Immature natural killer cell (primary cell): ENCODE results near the gene NUAK1. TPM values are rescaled to one million over a fixed set of nuclear protein-coding genes. Genes with fewer than 3 reads are reported as not detected.

ENCODE experiments used
- DNase-seq, 3 donors: peaks; one replicate each; pipeline ENCODE4 v3.0.0; 2022; ENCODE audit warnings: mixed read lengths in 1 of 3
- H3K27ac Mint-ChIP-seq, 6 donors: one replicate each; pipeline ENCODE4 v1.8.0; 2020; ENCODE audit warnings: mixed read lengths in 6 of 6, mild to moderate bottlenecking in 5 of 6, inconsistent platforms in 4 of 6, moderate library complexity in 3 of 6
- H3K27me3 Mint-ChIP-seq, 3 donors: one replicate each; pipeline ENCODE4 v1.8.0; 2020 to 2021; ENCODE audit warnings: low read depth in 3 of 3, mild to moderate bottlenecking in 3 of 3, mixed read lengths in 3 of 3, moderate library complexity in 3 of 3, inconsistent platforms in 1 of 3
- H3K36me3 Mint-ChIP-seq, 3 donors: one replicate each; pipeline ENCODE4 v1.8.0; 2020; ENCODE audit warnings: mixed read lengths in 3 of 3, inconsistent platforms in 2 of 3, mild to moderate bottlenecking in 2 of 3
- H3K4me1 Mint-ChIP-seq, 2 donors: one replicate each; pipeline ENCODE4 v1.8.0; 2020; ENCODE audit warnings: inconsistent platforms in 2 of 2, mild to moderate bottlenecking in 2 of 2, mixed read lengths in 2 of 2, moderate library complexity in 1 of 2
- H3K4me3 Mint-ChIP-seq, 5 donors: one replicate each; pipeline ENCODE4 v1.8.0; 2020; ENCODE audit warnings: mild to moderate bottlenecking in 5 of 5, mixed read lengths in 5 of 5, inconsistent platforms in 3 of 5, moderate library complexity in 3 of 5
- H3K9me3 Mint-ChIP-seq, 6 donors: one replicate each; pipeline ENCODE4 v1.8.0; 2020; ENCODE audit warnings: mild to moderate bottlenecking in 6 of 6, mixed read lengths in 6 of 6, inconsistent platforms in 4 of 6, moderate library complexity in 3 of 6
- polyA plus RNA-seq, 3 donors: library from polyadenylated mRNA; unstranded; fragments of 300-500 nt; fragmentation: Illumina TruSeq; gene quantifications; one replicate each; pipeline ENCODE4 v1.2.3, GENCODE V29; 2021

The NUAK1 gene
- 1 to 10 TPM in 1 of 3 donors, under 1 TPM in 2; 0.02 to 2.7 (median 0.68) TPM for polyA plus RNA-seq

- peak within 1 kb of the TSS in 3 of 6 donors; percentile 31 to 73 (median 47) for H3K27ac Mint-ChIP-seq
- no peaks in the 10 kb centered on the region for H3K9me3 Mint-ChIP-seq
- H3K36me3 Mint-ChIP-seq: no peaks in the 10 kb centered on the region
- H3K27me3 Mint-ChIP-seq: peaks cover 10 to 23% (median 18%) of the 10 kb centered on the region in 3 donors
- DNase-seq: peak; percentile 34 to 58 (median 37)
- peak within 1 kb of the TSS; percentile 70 to 86 (median 78) for H3K4me3 Mint-ChIP-seq
- peaks cover 30 to 34% of the 10 kb centered on the region in 2 donors for H3K4me1 Mint-ChIP-seq
These were observed at the start of gene NUAK1 for GRCh38 chr12:106138633-106139421. Gene NUAK1 (minus strand): TSS chr12:106138954. CDS start chr12:106138653, 301 bp downstream.

DNA sequence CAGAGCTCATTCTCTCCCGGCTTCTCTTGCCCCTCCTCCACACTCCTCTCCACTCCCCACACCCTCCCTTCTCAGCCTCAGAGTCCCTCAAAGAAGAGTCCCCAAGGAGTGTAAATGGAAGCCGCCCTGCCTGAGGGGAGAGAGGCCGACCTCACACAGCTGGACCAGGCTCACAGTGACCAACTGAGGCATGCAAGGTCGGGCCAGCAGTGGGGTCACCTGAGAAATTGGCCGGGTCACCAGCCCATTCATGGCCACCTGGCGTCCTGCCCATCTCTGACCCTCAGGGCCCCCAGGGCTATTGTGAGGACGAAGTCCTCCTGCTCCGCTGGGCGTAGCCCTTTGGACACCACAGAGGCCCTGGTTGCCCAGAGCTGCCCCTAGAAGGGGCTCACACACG, 49.5 kb upstream of the NUAK1 start:
- peaks cover 0 to 5% (median 0%) of the 10 kb centered on the region in 3 donors for H3K27me3 Mint-ChIP-seq
- no peaks in the 10 kb centered on the region for H3K9me3 Mint-ChIP-seq
- no peaks in the 10 kb centered on the region for H3K4me1 Mint-ChIP-seq
- no peak for DNase-seq
- no peak overlapping the region for H3K4me3 Mint-ChIP-seq
- H3K36me3 Mint-ChIP-seq: no peaks in the 10 kb centered on the region
- no peak overlapping the region for H3K27ac Mint-ChIP-seq

GRCh38 chr12:106187842-106188241, 49.1 kb upstream of the NUAK1 start:
- no peaks in the 10 kb centered on the region for H3K9me3 Mint-ChIP-seq
- peaks cover 0 to 5% (median 0%) of the 10 kb centered on the region in 3 donors for H3K27me3 Mint-ChIP-seq
- no peak overlapping the region for H3K27ac Mint-ChIP-seq
- no peak for DNase-seq
- H3K4me3 Mint-ChIP-seq: no peak overlapping the region
- H3K36me3 Mint-ChIP-seq: no peaks in the 10 kb centered on the region
- H3K4me1 Mint-ChIP-seq: no peaks in the 10 kb centered on the region

DNA sequence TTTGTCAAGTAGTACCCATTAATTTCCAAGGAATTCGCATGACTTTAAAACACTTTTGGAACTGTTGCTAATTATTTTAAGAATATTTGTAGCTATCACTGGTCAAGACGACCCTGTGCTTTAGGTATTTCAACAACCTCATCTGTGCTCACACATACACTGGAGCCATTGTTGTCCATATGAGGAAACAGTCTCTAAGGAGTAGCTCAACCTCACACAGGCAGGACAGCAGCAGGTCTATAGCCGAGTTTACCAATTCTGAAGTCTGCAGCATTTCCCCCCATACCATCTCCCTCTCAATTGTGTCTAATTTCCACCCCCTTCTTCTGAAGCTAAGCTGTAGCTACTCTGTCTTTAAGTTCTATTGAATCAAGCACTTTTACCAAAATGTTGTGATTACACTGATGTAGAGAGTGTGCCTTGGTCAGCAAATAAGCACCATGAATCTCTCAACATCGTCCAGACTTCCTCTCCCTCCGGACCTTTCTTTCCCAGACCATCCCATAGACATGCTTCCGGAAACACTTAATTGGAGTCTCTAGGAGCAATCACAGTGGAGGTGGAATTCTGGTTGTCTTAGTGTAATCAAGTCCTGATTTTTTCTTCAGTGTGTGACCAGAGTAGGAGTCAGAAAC, 48.5 kb upstream of the NUAK1 start:
- Mint-ChIP-seq H3K9me3 (no peaks in the 10 kb centered on the region), H3K4me3 (no peak overlapping the region), H3K27me3 (peaks cover 0 to 5% (median 0%) of the 10 kb centered on the region in 3 donors), H3K4me1 (no peaks in the 10 kb centered on the region), H3K36me3 (no peaks in the 10 kb centered on the region), H3K27ac (no peak overlapping the region)
- no peak for DNase-seq

DNA sequence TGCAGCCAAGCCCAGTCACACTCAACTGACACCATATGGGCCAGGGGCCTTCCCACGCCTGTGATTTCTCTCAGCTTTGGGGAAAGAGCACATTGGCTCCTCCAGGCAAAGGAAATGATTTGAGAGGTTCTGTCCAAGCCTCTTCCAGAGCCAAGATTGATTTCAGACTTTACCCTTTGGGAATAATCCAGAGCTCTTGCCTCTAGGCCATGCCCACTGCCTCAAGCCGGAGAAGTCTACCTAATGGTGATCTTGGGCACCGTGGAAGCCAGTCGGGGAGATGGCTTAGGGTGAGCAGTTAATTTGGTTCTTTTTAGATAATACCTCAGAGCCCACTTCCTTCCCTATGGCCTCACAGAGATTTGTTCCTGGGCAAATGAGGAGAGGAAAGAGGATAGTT, 45.0 kb upstream of the NUAK1 start:
- Mint-ChIP-seq H3K36me3 (no peaks in the 10 kb centered on the region), H3K4me3 (no peak overlapping the region), H3K27me3 (peaks cover 0 to 5% (median 0%) of the 10 kb centered on the region in 3 donors), H3K4me1 (no peaks in the 10 kb centered on the region), H3K27ac (no peak overlapping the region), H3K9me3 (no peaks in the 10 kb centered on the region)
- DNase-seq: no peak

GRCh38 chr12:106181401-106182114, 42.8 kb upstream of the NUAK1 start:
- no peaks in the 10 kb centered on the region for H3K27me3 Mint-ChIP-seq
- H3K4me3 Mint-ChIP-seq: no peak overlapping the region
- H3K9me3 Mint-ChIP-seq: no peaks in the 10 kb centered on the region
- no peak for DNase-seq
- H3K36me3 Mint-ChIP-seq: no peaks in the 10 kb centered on the region
- no peaks in the 10 kb centered on the region for H3K4me1 Mint-ChIP-seq
- H3K27ac Mint-ChIP-seq: no peak overlapping the region

DNA sequence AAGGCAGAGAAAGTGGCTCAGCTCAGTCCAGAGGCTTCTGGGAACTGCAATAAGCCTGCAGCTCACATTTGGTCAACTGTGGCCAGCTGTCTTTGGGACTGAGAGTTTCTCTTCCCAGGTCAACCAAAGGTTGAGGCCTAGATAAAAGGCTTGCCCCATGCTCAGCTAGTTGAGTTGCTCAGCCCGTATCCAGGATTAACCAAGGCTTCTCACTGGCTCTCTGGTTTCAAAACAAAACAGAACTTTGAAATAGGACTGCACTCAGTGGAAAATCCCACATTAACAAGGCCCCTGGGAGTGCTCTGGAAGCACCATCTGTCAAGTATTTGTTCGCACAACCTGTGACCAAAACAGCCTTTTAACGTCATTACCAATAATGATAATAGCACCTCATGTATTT, 40.3 kb upstream of the NUAK1 start:
- Mint-ChIP-seq H3K27ac (no peak overlapping the region), H3K27me3 (peaks cover 0 to 2% (median 0%) of the 10 kb centered on the region in 3 donors), H3K4me1 (no peaks in the 10 kb centered on the region), H3K9me3 (no peaks in the 10 kb centered on the region), H3K4me3 (no peak overlapping the region), H3K36me3 (no peaks in the 10 kb centered on the region)
- no peak for DNase-seq

GRCh38 chr12:106178562-106178961, 39.8 kb upstream of the NUAK1 start:
- H3K4me3 Mint-ChIP-seq: no peak overlapping the region
- no peak for DNase-seq
- H3K4me1 Mint-ChIP-seq: no peaks in the 10 kb centered on the region
- H3K27me3 Mint-ChIP-seq: peaks cover 0 to 2% (median 0%) of the 10 kb centered on the region in 3 donors
- no peak overlapping the region for H3K27ac Mint-ChIP-seq
- H3K36me3 Mint-ChIP-seq: no peaks in the 10 kb centered on the region
- H3K9me3 Mint-ChIP-seq: no peaks in the 10 kb centered on the region

DNA sequence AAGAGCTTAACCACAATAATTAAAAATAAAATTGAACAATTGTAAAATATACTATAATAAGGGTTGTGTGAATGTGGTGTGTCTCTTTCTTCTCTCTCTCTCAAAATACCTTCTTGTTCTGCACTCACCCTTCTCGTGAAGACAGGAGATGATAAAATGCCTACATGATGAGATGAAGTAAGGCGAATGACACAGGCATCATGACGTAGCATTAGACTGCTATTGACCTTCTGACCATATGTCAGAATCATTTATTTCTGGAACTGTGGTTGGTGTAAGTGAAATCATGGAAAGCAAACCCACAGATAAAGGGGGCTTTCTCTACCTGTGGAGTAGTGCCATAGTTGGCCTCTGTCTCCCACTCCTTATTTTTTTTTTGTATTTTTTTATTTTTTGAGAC, 37.8 kb upstream of the NUAK1 start:
- H3K27ac Mint-ChIP-seq: no peak overlapping the region
- no peak overlapping the region for H3K4me3 Mint-ChIP-seq
- H3K36me3 Mint-ChIP-seq: no peaks in the 10 kb centered on the region
- H3K4me1 Mint-ChIP-seq: no peaks in the 10 kb centered on the region
- no peak for DNase-seq
- peaks cover 0 to 4% (median 0%) of the 10 kb centered on the region in 3 donors for H3K27me3 Mint-ChIP-seq
- no peaks in the 10 kb centered on the region for H3K9me3 Mint-ChIP-seq

GRCh38 chr12:106174876-106175275, 36.1 kb upstream of the NUAK1 start:
- Mint-ChIP-seq H3K4me1 (no peaks in the 10 kb centered on the region), H3K9me3 (no peaks in the 10 kb centered on the region), H3K4me3 (no peak overlapping the region), H3K27ac (no peak overlapping the region), H3K36me3 (no peaks in the 10 kb centered on the region), H3K27me3 (peaks cover 0 to 5% (median 0%) of the 10 kb centered on the region in 3 donors)
- no peak for DNase-seq

DNA sequence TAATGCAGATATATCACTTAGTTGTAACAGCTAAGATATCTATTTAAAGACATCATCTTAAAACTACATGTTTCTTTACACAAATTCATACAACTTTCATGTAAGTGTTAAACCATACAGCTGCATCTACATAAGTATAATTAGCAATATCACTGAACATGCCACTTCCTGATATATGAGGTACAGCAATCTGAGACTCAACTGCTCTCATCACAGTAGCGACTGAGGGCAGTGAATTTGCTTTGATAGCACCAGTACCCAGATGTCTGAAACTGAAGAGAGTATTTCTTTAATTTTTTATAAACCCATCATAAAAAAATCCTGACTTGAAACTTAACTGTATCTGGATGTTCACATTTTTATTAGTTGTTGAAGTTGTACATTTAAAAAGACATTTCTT, 34.7 kb upstream of the NUAK1 start:
- no peak for DNase-seq
- no peaks in the 10 kb centered on the region for H3K4me1 Mint-ChIP-seq
- H3K36me3 Mint-ChIP-seq: no peaks in the 10 kb centered on the region
- peaks cover 0 to 9% (median 0%) of the 10 kb centered on the region in 3 donors for H3K27me3 Mint-ChIP-seq
- H3K4me3 Mint-ChIP-seq: no peak overlapping the region
- peaks cover 0 to 2% (median 0%) of the 10 kb centered on the region in 6 donors for H3K9me3 Mint-ChIP-seq
- H3K27ac Mint-ChIP-seq: no peak overlapping the region

DNA sequence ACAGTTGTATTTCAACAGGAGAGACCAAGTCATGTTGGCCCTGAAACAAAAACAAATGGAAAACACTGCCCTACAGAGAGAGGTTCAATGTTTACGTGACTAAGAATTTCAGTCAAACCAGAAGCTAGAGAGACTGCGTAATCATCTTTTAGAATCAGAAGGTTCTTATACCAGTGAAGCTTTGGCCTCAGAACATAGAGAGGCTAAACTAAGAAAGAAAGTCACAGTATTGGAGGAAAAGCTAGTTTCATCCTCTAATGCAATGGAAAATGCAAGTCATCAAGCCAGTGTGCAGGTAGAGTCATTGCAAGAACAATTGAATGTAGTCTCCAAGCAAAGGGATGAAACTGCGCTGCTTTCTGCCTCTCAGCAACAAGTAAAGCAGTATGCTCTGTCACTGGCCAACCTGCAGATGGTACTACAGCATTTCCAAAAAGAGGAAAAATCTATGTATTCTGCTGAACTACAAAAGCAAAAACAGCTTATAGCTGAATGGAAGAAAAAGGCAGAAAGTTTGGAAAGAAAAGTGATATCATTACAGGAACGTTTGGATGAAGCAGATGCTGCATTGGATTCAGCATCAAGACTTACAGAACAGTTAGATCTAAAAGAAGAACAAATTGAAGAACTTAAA, 32.5 kb upstream of the NUAK1 start:
- no peak for DNase-seq
- Mint-ChIP-seq H3K4me1 (no peaks in the 10 kb centered on the region), H3K9me3 (peaks cover 0 to 2% (median 0%) of the 10 kb centered on the region in 6 donors), H3K4me3 (no peak overlapping the region), H3K27me3 (peaks cover 1 to 11% (median 4%) of the 10 kb centered on the region in 3 donors), H3K27ac (no peak overlapping the region), H3K36me3 (no peaks in the 10 kb centered on the region)

GRCh38 chr12:106170285-106170684, 31.5 kb upstream of the NUAK1 start:
- Mint-ChIP-seq H3K4me3 (no peak overlapping the region), H3K27ac (no peak overlapping the region), H3K4me1 (no peaks in the 10 kb centered on the region), H3K9me3 (peaks cover 0 to 2% (median 0%) of the 10 kb centered on the region in 6 donors), H3K27me3 (peaks cover 1 to 16% (median 4%) of the 10 kb centered on the region in 3 donors), H3K36me3 (no peaks in the 10 kb centered on the region)
- no peak for DNase-seq
